Activated T-cell treated with anti-CD3 and anti-CD28 coated beads, Interleukin-2, amount 50 U/mL, for 1 hour (primary cell): ENCODE measurements around the gene KITLG.
"Not testable (repeated sequence)": the region's sequence is repeated elsewhere in the genome, so short reads cannot be mapped to it uniquely, and the experiment has no call there.

Experiments used
- DNase-seq: peaks from one replicate; pipeline ENCODE4 v3.0.0-alpha.2; 2020

The KITLG gene

DNA sequence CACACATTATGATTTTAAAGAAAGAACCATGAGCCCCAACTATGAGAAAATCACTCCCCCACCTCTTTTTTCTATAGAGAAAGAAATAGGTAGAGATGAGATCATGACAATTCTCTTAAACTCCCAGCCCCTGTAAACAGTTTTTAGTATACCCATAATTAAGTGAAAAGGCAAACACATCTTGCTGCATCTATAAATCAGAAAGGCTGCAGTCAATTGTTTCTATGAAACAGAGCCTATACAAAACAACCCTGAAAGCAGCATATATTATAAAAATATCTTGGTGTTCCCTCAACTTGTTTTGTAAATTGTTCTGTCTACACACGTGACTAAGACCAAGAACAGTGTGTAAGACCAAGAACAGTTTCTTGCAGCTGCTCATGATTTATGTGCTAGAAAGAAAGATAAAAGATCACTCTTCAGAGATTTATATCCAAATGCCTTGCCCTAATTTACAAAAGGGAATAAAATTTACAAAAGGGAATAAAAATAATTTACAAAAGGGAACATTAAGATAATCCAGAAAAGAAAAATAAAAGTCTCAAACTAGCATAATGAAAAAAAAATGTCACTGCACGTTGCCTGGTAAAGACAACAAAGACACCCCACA, 4.8 kb downstream of the KITLG start:
- DNase-seq: no peak

DNA sequence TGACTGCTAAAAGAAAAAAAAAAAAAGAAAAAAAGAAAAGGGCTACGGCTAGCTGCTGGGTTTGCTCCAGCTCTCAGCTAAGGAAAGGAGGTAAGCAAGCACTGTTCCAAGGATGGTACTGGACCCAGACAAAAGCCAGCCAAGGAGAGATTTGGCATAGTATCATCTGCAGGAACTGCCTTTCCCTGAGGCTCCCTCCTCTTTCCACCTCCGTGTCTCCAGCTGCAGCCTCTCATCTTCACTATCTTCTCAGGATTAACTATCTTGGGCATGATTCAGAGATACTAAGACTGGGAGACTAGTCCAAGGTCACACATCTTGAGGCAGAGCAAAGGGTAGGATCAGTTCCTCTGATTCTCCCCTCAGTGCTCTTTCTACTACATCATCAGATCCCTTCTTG, 6.0 kb downstream of the KITLG start:
- no peak for DNase-seq

DNA sequence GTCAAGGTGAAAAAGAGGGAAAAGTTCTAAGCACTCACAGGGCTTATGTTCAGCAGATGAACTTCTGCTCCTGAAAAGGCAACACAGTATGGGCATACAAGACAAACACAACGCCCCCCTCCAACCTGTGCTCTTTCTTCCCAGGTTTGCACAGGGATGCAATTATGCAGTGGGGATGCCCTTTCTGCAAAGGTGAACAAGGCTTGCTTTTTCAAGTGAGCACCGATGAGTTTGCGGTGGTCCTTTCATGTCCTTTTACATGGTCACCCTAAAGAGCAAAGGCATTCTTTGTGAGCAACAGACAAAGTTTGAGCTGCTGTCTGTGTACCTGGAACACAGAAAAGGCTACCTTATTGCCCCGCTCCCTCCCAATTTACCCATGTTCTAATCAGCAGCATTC, 6.7 kb downstream of the KITLG start:
- no peak for DNase-seq

GRCh38 chr12:88572781-88573549, 7.3 kb downstream of the KITLG start:
- DNase-seq: no peak

DNA sequence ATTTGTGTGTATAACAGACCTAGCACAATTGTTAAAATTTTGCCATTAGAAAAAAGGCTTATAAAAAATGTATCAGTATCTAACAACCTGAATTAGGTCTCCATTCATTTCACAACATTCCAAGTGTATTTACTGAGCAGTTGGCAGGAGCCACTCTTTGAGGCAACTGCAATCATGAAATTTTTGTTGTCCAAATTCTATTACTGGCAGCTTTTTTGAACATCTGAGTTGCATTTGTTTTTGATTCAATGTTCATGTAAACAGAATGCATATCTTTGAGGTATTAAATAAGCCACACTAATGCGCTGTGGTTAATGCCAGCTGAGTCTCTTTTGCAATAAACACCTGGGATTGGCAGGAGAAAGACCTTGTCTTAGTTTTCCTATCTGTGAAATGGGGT, 8.7 kb downstream of the KITLG start:
- DNase-seq: no peak

- no peak for DNase-seq
Measured at GRCh38 chr12:88570103-88570502, 10.2 kb downstream of the KITLG start.

DNA sequence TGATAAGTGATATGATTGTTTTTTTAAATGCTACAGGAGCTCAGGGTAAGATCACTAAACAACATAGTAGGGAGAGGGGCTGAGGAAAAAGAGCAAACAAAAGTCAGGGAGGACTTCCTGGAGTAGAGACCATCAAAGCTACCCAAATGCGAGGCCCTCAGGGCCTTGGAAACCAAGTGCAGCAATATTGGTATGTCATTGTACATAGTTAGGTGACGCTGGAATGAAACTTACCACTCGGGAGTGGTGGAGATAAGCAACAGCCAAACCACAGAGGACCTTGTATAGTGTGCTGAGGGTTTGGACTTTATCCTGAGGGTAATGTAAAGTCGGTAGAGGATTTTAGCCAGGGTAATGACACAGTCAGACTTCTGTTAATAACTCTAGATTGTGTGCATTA, 13.8 kb downstream of the KITLG start:
- no peak for DNase-seq

GRCh38 chr12:88562846-88563582, 17.3 kb downstream of the KITLG start:
- DNase-seq: no peak

DNA sequence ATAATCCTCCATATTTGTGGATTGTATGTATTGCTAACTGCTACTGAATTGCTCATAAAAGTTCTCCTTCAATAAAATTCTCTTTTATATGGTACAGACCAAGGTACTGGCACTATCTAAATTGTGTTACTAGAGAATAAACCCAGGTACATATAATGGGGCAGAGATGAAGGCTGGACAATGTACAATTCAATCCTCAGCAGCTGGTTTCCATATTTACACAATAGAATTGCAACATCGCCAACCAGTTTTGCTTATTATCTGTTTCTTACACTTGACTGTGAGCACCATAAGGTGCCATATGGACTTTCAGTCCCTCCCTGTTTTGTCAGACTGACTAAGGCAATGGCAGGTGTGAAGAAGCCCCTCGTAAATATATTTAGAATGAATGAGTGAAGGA, 18.1 kb downstream of the KITLG start:
- DNase-seq: no peak

- DNase-seq: no peak
Measured at GRCh38 chr12:88559772-88560171, 20.5 kb downstream of the KITLG start.

GRCh38 chr12:88559199-88559598, 21.1 kb downstream of the KITLG start:
- no peak for DNase-seq

DNA sequence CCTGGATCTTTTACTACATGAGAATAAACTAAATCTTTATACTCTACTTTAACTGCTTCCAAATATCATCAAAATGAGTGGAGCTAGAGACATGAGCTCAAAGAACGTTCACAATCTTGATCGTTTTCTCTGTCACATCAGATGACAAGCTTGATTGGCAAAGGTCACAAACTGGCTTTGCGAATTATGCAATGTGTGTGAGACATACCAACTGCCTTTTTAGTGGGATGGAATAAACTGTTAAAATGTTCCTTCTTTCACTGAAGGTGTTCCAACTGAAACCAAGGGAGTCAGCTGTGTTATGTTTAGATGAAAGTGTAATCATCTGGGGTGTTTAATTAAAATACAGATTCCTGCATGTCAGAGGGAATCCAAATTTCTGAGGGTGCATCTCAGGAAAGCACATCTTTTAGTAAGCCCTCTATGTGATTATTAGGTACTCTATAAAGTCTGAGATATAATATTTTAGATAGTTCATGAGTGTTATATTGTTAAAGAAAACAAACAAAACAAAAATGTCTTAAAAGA, 21.9 kb downstream of the KITLG start:
- no peak for DNase-seq

- DNase-seq: no peak
Measured at GRCh38 chr12:88556213-88556774, 24.0 kb downstream of the KITLG start.

DNA sequence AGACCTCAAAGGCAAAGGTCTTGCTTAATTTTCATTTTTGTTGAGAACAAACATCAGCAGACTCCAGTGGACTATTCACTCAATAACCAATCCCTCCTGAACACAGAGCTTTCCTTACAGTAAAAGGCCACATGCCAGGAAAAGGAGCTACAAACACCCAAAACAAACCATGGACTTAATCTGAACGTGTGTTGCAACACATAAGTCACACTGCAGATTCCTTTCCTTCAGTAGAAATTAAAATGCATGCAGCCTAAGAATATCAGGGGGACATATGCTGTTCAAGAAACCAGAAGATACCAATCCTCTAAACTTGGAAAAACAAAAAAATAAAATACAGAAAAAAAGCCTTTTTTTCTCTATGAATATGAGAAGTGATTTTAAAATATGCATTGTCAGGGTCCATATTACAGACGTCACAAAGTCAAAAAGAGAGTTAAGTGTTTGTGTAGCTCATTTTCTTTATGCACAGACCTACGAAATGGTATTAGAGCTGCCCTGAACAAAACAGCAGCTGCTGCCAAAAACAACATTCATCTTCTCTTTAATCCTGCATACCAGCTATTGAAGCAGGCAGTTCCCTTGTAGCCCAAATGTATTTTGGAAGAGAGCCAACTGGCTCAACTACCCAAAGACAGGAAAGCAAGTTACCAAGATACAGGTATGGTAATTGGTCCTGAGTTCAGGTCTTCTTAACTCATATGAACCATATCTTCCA, 26.2 kb downstream of the KITLG start:
- DNase-seq: no peak

- DNase-seq: no peak
Measured at GRCh38 chr12:88552610-88553079, 27.6 kb downstream of the KITLG start.

DNA sequence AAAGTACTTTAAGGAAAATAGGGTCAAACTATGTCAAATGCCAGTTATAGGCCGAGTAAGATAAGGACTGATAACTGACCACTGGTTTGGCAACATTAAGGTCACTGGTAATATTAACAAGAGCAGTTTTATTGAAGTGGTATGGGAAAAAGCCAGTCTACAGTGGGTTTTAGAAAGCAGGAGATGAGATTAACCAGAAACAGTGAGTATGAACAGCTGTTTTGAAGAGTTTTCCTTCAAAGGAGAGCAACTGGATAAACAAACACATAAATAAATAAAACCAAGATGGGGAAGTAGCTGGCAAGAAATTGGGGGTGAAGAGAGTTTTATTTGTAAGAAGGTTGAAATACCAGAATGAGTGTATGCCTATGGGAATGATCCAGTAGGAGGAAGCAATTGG, 30.3 kb downstream of the KITLG start:
- DNase-seq: no peak

DNA sequence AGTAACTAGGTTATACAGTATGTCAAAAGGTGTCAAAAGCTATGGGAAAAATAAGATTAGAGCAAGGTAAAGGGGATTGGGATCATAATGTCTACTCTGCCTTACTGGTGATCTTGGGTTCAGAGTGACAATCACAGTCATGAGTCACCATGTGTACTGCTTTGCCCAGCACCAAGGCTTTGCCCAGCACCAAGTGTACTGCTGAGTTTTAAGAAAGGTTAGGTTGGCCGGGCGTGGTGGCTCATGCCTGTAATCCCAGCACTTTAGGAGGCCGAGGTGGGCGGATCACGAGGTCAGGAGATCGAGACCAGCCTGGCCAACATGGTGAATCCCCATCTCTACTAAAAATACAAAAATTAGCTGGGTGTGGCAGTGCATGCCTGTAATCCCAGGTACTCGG, 32.3 kb downstream of the KITLG start:
- not testable (repeated sequence) for DNase-seq

- no peak for DNase-seq
Measured at GRCh38 chr12:88546853-88547252, 33.4 kb downstream of the KITLG start.

- no peak for DNase-seq
Measured at GRCh38 chr12:88546226-88546625, 34.0 kb downstream of the KITLG start.

- no peak for DNase-seq
Measured at GRCh38 chr12:88544991-88545980, 35.0 kb downstream of the KITLG start.

GRCh38 chr12:88539893-88540292, 40.4 kb downstream of the KITLG start:
- DNase-seq: no peak
